Testis (tissue), 3 donors: ENCODE measurements around the gene MUS81. TPM values are rescaled to one million over a fixed set of nuclear protein-coding genes. Genes with fewer than 3 reads are reported as not detected.

Experiments
- DNase-seq: peaks from one replicate; pipeline ENCODE4 v3.0.0-alpha.2; 2019
- H3K27ac ChIP-seq, 2 donors: fragments of 200-600 bp; sonication (generic); one replicate each; pipeline ENCODE4 v1.5.1; 2019
- H3K27me3 ChIP-seq: fragments of 200-600 bp; sonication (generic); one replicate; pipeline ENCODE4 v1.5.1; 2019
- H3K36me3 ChIP-seq: fragments of 200-600 bp; sonication (generic); one replicate; pipeline ENCODE4 v1.5.1; 2017; ENCODE audit warnings: low read depth; ENCODE audit errors: missing control alignments
- H3K4me1 ChIP-seq: fragments of 200-600 bp; sonication (generic); one replicate; pipeline ENCODE4 v1.5.1; 2019
- H3K4me3 ChIP-seq, 2 donors: fragments of 200-600 bp; sonication (generic); one replicate each; pipeline ENCODE4 v1.5.1; 2017 to 2019
- H3K9me3 ChIP-seq: fragments of 200-600 bp; sonication (generic); one replicate; pipeline ENCODE4 v1.5.1; 2017
- CTCF ChIP-seq, 3 experiments: fragments of 450-650 bp in 2 of 3; fragments of 200-600 bp in 1 of 3; sonication (generic) in 1 of 3; IDR thresholded peaks; one replicate each; pipeline ENCODE4 v1.5.1; 2016 to 2019; ENCODE audit warnings: antibody characterized with exemption in 3 of 3, mild to moderate bottlenecking in 2 of 3, moderate library complexity in 1 of 3
- POLR2A ChIP-seq: fragments of 450-650 bp; IDR thresholded peaks from one replicate; pipeline ENCODE4 v1.6.1; 2017; ENCODE audit warnings: antibody characterized with exemption, mild to moderate bottlenecking, moderate library complexity
- WGBS, 2 donors: methylation state at CpG; one replicate each; pipeline ENCODE4 v1.1.5; 2018; 5-methylcytosine and 5-hydroxymethylcytosine counted together
- intact Hi-C: fragments of 100-400 bp; cut with DNase I; formaldehyde crosslinking; loops from one replicate; pipeline ENCODE4 v1.15.1; 2023; ENCODE audit warnings: low total_unique reads
- polyA plus RNA-seq: library from polyadenylated mRNA; stranded (reverse); fragments of 350-450 nt; fragmentation: Illumina TruSeq; extraction: RNeasy Lipid Tissue Mini Kit (QIAGEN cat#74804); gene quantifications from one replicate; pipeline ENCODE4 v1.2.3, GENCODE V29; 2014; ENCODE audit warnings: low read depth, low replicate concordance; ENCODE audit not compliant: insufficient read depth
- total RNA-seq, 2 donors: library from RNA; depleted of rRNA; stranded (reverse); fragments of >200 nt; gene quantifications; one replicate each; pipeline ENCODE4 v1.2.3, GENCODE V29; 2016

MUS81 gene
- total and polyA plus RNA-seq, 3 donors from 2014 or later, result 49.9 to 74.0 (median 57.2) TPM

GRCh38 chr11:65849366-65849765 is 10.9 kb upstream of the MUS81 start:
- TF ChIP-seq CTCF (IDR thresholded peaks at IDR 0.05), result no peak
- no peak for TF ChIP-seq POLR2A
- WGBS, 2 donors, result 67 to 74% methylated on average over 1 to 8 of the region's 8 CpGs
- DNase-seq, result no peak
- Histone ChIP-seq H3K27me3 (no peaks in the 10 kb centered on the region), H3K4me1 (no peaks in the 10 kb centered on the region), H3K9me3 (no peaks in the 10 kb centered on the region), H3K4me3 (no peak overlapping the region), H3K36me3 (no peaks in the 10 kb centered on the region), H3K27ac (no peak overlapping the region)
- intact Hi-C loops, result no loop called here

GRCh38 chr11:65849771-65850216 is 10.4 kb upstream of the MUS81 start:
- no peak for TF ChIP-seq CTCF (IDR thresholded peaks at IDR 0.05)
- TF ChIP-seq POLR2A, result no peak
- Histone ChIP-seq H3K27ac (no peak overlapping the region), H3K4me3 (no peak overlapping the region), H3K36me3 (no peaks in the 10 kb centered on the region), H3K27me3 (no peaks in the 10 kb centered on the region), H3K9me3 (no peaks in the 10 kb centered on the region), H3K4me1 (no peaks in the 10 kb centered on the region)
- DNase-seq, result no peak
- WGBS, 2 donors, result 54 to 55% methylated on average over 7 to 16 of the region's 16 CpGs
- intact Hi-C loops, result no loop called here

DNA sequence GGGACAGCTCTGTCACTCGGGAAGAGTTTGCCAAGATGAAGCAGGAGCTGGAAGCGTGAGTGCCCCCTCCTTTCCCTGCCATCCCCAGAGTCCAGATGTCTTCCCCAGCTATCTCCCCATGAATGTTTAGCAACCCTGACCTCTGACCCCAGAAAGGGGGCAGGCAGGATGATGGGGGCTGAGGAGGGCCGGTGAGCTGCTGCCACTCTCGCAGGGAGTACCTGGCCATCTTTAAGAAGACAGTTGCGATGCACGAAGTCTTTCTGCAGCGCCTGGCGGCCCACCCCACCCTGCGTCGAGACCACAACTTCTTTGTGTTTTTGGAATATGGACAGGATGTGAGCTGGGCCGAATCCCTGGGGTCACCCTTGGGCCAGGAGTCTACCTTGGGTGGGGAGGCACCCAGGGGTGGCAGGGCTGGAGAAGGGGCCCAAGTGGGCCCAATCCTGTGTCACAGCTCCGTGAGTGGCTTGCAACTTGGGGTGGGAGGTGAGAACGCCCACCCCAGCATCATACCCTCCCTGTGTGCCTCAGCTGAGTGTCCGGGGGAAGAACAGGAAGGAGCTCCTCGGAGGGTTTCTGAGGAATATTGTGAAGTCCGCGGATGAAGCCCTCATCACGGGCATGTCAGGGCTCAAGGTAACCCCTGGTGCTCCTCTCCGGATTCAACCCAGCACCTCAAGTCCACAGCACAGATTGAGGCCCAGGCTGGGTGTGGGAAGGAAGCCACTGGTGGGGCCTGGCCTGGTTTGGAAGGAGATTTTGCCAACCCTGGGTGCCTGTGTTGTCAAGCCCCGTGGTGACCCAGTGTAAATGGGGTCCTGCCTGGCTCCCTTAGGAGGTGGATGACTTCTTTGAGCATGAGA is 9.8 kb upstream of the MUS81 start:
- DNase-seq, result no peak
- WGBS, 2 donors, result 63 to 70% methylated on average over 10 to 20 of the region's 20 CpGs
- Histone ChIP-seq H3K4me3 (no peak overlapping the region), H3K4me1 (no peaks in the 10 kb centered on the region), H3K27me3 (no peaks in the 10 kb centered on the region), H3K27ac (no peak overlapping the region), H3K36me3 (no peaks in the 10 kb centered on the region), H3K9me3 (no peaks in the 10 kb centered on the region)
- intact Hi-C loops, result no loop called here
- no peak for TF ChIP-seq CTCF (IDR thresholded peaks at IDR 0.05)

- Histone ChIP-seq H3K27me3 (no peaks in the 10 kb centered on the region), H3K36me3 (no peaks in the 10 kb centered on the region), H3K9me3 (no peaks in the 10 kb centered on the region), H3K27ac (no peak overlapping the region), H3K4me3 (no peak overlapping the region), H3K4me1 (peaks cover 2% of the 10 kb centered on the region)
- no peak for TF ChIP-seq POLR2A
- no peak for TF ChIP-seq CTCF (IDR thresholded peaks at IDR 0.05)
- intact Hi-C loops, result no loop called here
- DNase-seq, result no peak
- 70 to 95% methylated on average over 3 to 14 of the region's 14 CpGs for WGBS, 2 donors
These were observed 9.1 kb upstream of the MUS81 start for GRCh38 chr11:65851083-65851579.
